ENCODE results near the gene EML5.

Gene EML5

GRCh38 chr14:88792473-88793258 lies at the start of gene EML5:
Gene EML5, minus strand, starts transcription at chr14:88792953. Its CDS starts 450 bp downstream, at chr14:88792503.
- DNase-seq = peak; percentile 83

- DNase-seq = no peak
Measured at GRCh38 chr14:88842414-88842813, 49.7 kb upstream of the EML5 start.

- DNase-seq = no peak
Measured at GRCh38 chr14:88841741-88842140, 49.0 kb upstream of the EML5 start.

GRCh38 chr14:88840926-88841325 lies 48.2 kb upstream of the EML5 start:
- no peak for DNase-seq

GRCh38 chr14:88838015-88838414 lies 45.3 kb upstream of the EML5 start:
- no peak for DNase-seq

- DNase-seq = no peak
Measured at GRCh38 chr14:88837495-88837894, 44.7 kb upstream of the EML5 start.

GRCh38 chr14:88835661-88836060 lies 42.9 kb upstream of the EML5 start:
- no peak for DNase-seq

GRCh38 chr14:88834883-88835431 lies 42.2 kb upstream of the EML5 start:
- no peak for DNase-seq

- DNase-seq = no peak
Measured at GRCh38 chr14:88831284-88831683, 38.5 kb upstream of the EML5 start.

GRCh38 chr14:88829685-88830302 lies 37.0 kb upstream of the EML5 start:
- no peak for DNase-seq

GRCh38 chr14:88829188-88829587 lies 36.4 kb upstream of the EML5 start:
- no peak for DNase-seq

- DNase-seq = no peak
Measured at GRCh38 chr14:88825503-88825902, 32.8 kb upstream of the EML5 start.

- peak; percentile 27 for DNase-seq
Measured at GRCh38 chr14:88825078-88825458, 32.3 kb upstream of the EML5 start.

GRCh38 chr14:88824314-88825077 lies 31.7 kb upstream of the EML5 start, which contains the start of gene TTC8:
Gene TTC8, plus strand, starts transcription at chr14:88824651. Its CDS starts 57 bp downstream, at chr14:88824708.
- peak; percentile 90 for DNase-seq

- DNase-seq = no peak
Measured at GRCh38 chr14:88823968-88824313, 31.2 kb upstream of the EML5 start.

GRCh38 chr14:88821888-88822287 lies 29.1 kb upstream of the EML5 start:
- no peak for DNase-seq

GRCh38 chr14:88821378-88821777 lies 28.6 kb upstream of the EML5 start:
- DNase-seq = no peak

- peak; percentile 80 for DNase-seq
Measured at GRCh38 chr14:88819674-88820073, 26.9 kb upstream of the EML5 start.

- no peak for DNase-seq
Measured at GRCh38 chr14:88818018-88818417, 25.3 kb upstream of the EML5 start.

GRCh38 chr14:88815980-88816379 lies 23.2 kb upstream of the EML5 start:
- DNase-seq = peak; percentile 91

- DNase-seq = no peak
Measured at GRCh38 chr14:88808359-88808758, 15.6 kb upstream of the EML5 start.

GRCh38 chr14:88804477-88804876 lies 11.7 kb upstream of the EML5 start:
- no peak for DNase-seq

GRCh38 chr14:88804035-88804434 lies 11.3 kb upstream of the EML5 start:
- no peak for DNase-seq

GRCh38 chr14:88802596-88802995 lies 9.8 kb upstream of the EML5 start:
- no peak for DNase-seq

All from hematopoietic multipotent progenitor cell treated with erythropoietin and hydrocortisone succinate and interleukin-3 and kit ligand, for 8 days (in vitro differentiated cells).